Measurements from ENCODE around the gene RNF220. TPM values are rescaled to one million over a fixed set of nuclear protein-coding genes. Genes with fewer than 3 reads are reported as not detected.

Gene RNF220
- total RNA-seq, 1 experiment from 2014 or later: 92.4 TPM

- Mint-ChIP-seq H3K9me3 (ENCODE audit: unreplicated experiment) (no peaks in the 10 kb centered on the region), H3K36me3 (ENCODE audit: insufficient read depth, unreplicated experiment) (no peaks in the 10 kb centered on the region), H3K4me3 (ENCODE audit: unreplicated experiment) (no peak overlapping the region), H3K27me3 (ENCODE audit: insufficient read depth, unreplicated experiment) (peaks cover 7% of the 10 kb centered on the region), H3K27ac (ENCODE audit: unreplicated experiment) (no peak overlapping the region), H3K4me1 (ENCODE audit: low read depth, unreplicated experiment) (no peaks in the 10 kb centered on the region)
- no peaks in the 10 kb centered on the region; the same call in 1 of the 2 replicates for H3K36me3 ChIP-seq (ENCODE audit: control insufficient read depth, insufficient read depth, low read length)
- H3K4me1 ChIP-seq: peaks cover 5% of the 10 kb centered on the region; the same call in 1 of the 2 replicates
- ChIA-PET POLR2A (no interaction called here), CTCF (interaction anchor here (1.6 kb wide), 1 partner anchor 219 kb away, joined by 6 read pairs; no protein-coding TSS in a partner anchor)
- no peak for DNase-seq
- no peaks in the 10 kb centered on the region for H3K9me3 ChIP-seq
- intact Hi-C loops (cut with micrococcal nuclease; ENCODE audit: unreplicated experiment): loop anchor here (5.0 to 10.0 kb wide), 2 partner anchors 379 to 692 kb away; no protein-coding TSS in a partner anchor
- no peak overlapping the region for H3K4me3 ChIP-seq (ENCODE audit: low read depth, low read length)
- no peak for TF ChIP-seq CTCF (IDR thresholded peaks at IDR 0.05; ENCODE audit: insufficient read depth in 1 of 2, low read depth in 1 of 2, low read length in 1 of 2, severe bottlenecking in 1 of 2, unreplicated experiment in 1 of 2)
- BruUV-seq (replicated peaks): no TSS peak
- no peaks in the 10 kb centered on the region for H3K27me3 ChIP-seq (replicated peaks; ENCODE audit: control insufficient read depth, insufficient read depth, low read length)
Measured at GRCh38 chr1:44596511-44596910, 191.5 kb downstream of the RNF220 start.

DNA sequence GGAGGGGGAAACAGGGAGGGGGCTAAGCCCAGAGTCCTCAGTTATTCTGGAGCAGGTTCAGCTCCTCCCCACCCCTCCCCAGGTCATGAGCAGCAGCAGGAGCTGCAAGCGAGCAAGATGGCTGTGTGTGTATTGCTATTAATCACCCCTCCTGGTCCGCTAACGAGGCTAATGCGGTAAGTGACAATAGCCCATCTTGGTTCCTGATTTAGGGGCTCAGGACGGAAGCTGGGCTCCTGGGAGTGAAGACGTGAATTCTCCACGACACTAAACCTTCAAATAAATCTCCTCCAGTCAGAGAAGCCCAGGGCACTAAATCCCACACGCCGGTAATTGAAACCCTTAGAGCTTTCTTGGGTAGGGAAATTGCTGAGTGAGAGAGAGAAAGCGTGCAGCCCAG, 193.1 kb downstream of the RNF220 start:
- Mint-ChIP-seq H3K27me3 (ENCODE audit: insufficient read depth, unreplicated experiment) (peaks cover 7% of the 10 kb centered on the region), H3K27ac (ENCODE audit: unreplicated experiment) (no peak overlapping the region), H3K4me3 (ENCODE audit: unreplicated experiment) (no peak overlapping the region), H3K4me1 (ENCODE audit: low read depth, unreplicated experiment) (no peaks in the 10 kb centered on the region), H3K9me3 (ENCODE audit: unreplicated experiment) (no peaks in the 10 kb centered on the region), H3K36me3 (ENCODE audit: insufficient read depth, unreplicated experiment) (no peaks in the 10 kb centered on the region)
- peaks cover 5% of the 10 kb centered on the region; the same call in 1 of the 2 replicates for H3K4me1 ChIP-seq
- BruUV-seq (replicated peaks): no TSS peak
- intact Hi-C loops (cut with micrococcal nuclease; ENCODE audit: unreplicated experiment): loop anchor here (5.0 to 10.0 kb wide), 2 partner anchors 381 to 693 kb away; no protein-coding TSS in a partner anchor
- H3K9me3 ChIP-seq: no peaks in the 10 kb centered on the region
- ChIA-PET CTCF (interaction anchor here (0.7 kb wide), 1 partner anchor 381 kb away, joined by 4 read pairs; no protein-coding TSS in a partner anchor), POLR2A (no interaction called here)
- H3K4me3 ChIP-seq (ENCODE audit: low read depth, low read length): no peak overlapping the region
- no peaks in the 10 kb centered on the region; the same call in 1 of the 2 replicates for H3K36me3 ChIP-seq (ENCODE audit: control insufficient read depth, insufficient read depth, low read length)
- TF ChIP-seq CTCF (IDR thresholded peaks at IDR 0.05; ENCODE audit: insufficient read depth in 1 of 2, low read depth in 1 of 2, low read length in 1 of 2, severe bottlenecking in 1 of 2, unreplicated experiment in 1 of 2): no peak
- DNase-seq: no peak
- H3K27me3 ChIP-seq (replicated peaks; ENCODE audit: control insufficient read depth, insufficient read depth, low read length): no peaks in the 10 kb centered on the region

DNA sequence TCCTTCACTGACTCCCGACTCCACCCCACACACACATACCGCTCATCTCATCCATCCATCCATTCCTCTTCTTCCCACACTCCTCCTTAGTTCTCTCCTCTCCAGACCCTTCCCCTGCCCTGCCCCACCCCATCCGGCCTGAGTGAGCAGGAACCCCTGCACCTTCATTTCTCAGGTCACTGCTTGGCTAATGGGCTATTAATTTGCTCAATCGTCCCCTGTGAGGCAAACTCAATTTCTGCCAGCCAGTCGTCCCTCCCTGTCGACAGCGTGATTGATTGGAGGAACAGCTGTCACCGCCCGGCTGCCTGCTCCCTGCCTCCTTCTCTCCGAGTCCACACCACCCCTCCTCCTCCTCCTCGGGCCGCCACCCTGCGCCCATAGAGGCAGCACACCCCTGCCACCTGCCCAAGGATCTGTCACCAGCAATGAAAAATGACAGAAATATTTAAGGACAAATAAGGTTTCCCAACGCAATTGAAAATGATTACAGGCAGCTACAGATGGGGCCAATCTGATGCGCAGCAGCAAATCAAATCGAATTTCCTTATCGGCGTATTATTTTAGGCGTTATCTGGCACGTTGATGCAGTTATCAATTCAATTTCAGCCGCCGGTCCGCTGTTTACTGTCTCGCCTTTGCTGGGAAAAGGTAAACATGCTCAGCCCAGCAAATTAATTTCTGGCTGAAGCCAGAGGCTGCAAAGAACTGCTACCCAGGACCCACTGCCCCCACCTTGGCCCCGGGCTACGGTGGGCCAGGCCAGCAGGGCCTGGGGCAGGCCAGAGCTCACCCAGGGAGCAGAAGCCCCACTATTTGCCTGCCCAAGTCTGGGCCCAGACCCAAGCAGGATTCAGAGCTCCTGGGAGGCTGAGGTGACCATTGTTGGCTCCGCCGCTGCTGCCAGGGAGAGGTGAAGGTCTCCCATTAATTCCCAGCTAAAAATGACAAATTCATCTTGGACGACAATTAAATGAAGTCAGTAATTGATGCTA, 197.9 kb downstream of the RNF220 start:
- H3K4me1 ChIP-seq: no peaks in the 10 kb centered on the region
- no TSS peak for BruUV-seq (replicated peaks)
- intact Hi-C loops (cut with micrococcal nuclease; ENCODE audit: unreplicated experiment): no loop called here
- POLR2A ChIA-PET: no interaction called here
- DNase-seq: no peak
- CTCF ChIA-PET: no interaction called here
- Mint-ChIP-seq H3K4me3 (ENCODE audit: unreplicated experiment) (no peak overlapping the region), H3K27me3 (ENCODE audit: insufficient read depth, unreplicated experiment) (peaks cover 5% of the 10 kb centered on the region), H3K27ac (ENCODE audit: unreplicated experiment) (no peak overlapping the region), H3K36me3 (ENCODE audit: insufficient read depth, unreplicated experiment) (no peaks in the 10 kb centered on the region), H3K4me1 (ENCODE audit: low read depth, unreplicated experiment) (no peaks in the 10 kb centered on the region), H3K9me3 (ENCODE audit: unreplicated experiment) (no peaks in the 10 kb centered on the region)
- no peaks in the 10 kb centered on the region; the same call in 1 of the 2 replicates for H3K36me3 ChIP-seq (ENCODE audit: control insufficient read depth, insufficient read depth, low read length)
- no peaks in the 10 kb centered on the region for H3K9me3 ChIP-seq
- no peaks in the 10 kb centered on the region for H3K27me3 ChIP-seq (replicated peaks; ENCODE audit: control insufficient read depth, insufficient read depth, low read length)
- H3K4me3 ChIP-seq (ENCODE audit: low read depth, low read length): no peak overlapping the region
- no peak for TF ChIP-seq CTCF (IDR thresholded peaks at IDR 0.05; ENCODE audit: insufficient read depth in 1 of 2, low read depth in 1 of 2, low read length in 1 of 2, severe bottlenecking in 1 of 2, unreplicated experiment in 1 of 2)

Data from Caco-2 (cell line).